Measurements from ENCODE around the gene KRTAP23-1. TPM values are rescaled to one million over a fixed set of nuclear protein-coding genes. Genes with fewer than 3 reads are reported as not detected.

The KRTAP23-1 gene
- polyA plus RNA-seq, 1 of the 3 experiments (the other 2 are of a cell fraction): not detected

GRCh38 chr21:30326390-30326789 lies 22.0 kb downstream of the KRTAP23-1 start:
- H3K36me3 ChIP-seq (replicated peaks in 1 of 2; ENCODE audit: control insufficient read depth in 1 of 2, insufficient read depth in 2 of 2, low read length in 1 of 2): no peaks in the 10 kb centered on the region
- H3K4me2 ChIP-seq: no peak overlapping the region
- no peaks in the 10 kb centered on the region for H3F3A ChIP-seq (replicated peaks; ENCODE audit: insufficient read depth)
- DNase-seq: no peak
- no peaks in the 10 kb centered on the region for H3K27me3 ChIP-seq (ENCODE audit: insufficient read depth)
- CTCF ChIA-PET: no interaction called here
- no peak overlapping the region for H3K9ac ChIP-seq
- no peaks in the 10 kb centered on the region for H3K9me3 ChIP-seq
- H2AFZ ChIP-seq (ENCODE audit: low read depth): no peak overlapping the region
- H4K20me1 ChIP-seq (ENCODE audit: insufficient read depth): no peaks in the 10 kb centered on the region
- H3K79me2 ChIP-seq (ENCODE audit: insufficient read depth): no peaks in the 10 kb centered on the region
- H3K4me3 ChIP-seq (ENCODE audit: low read depth in 2 of 2, low read length in 1 of 2): no peak overlapping the region
- H3K9me2 ChIP-seq: no peaks in the 10 kb centered on the region
- no peaks in the 10 kb centered on the region for H3K4me1 ChIP-seq (ENCODE audit: control insufficient read depth in 1 of 2, insufficient read depth in 2 of 2, low read depth in 1 of 2, low read length in 1 of 2)
- POLR2A ChIA-PET: no interaction called here
- H3K27ac ChIP-seq (ENCODE audit: low read depth in 2 of 2, low read length in 1 of 2): no peak overlapping the region
- TF ChIP-seq USF1 (IDR thresholded peaks at IDR 0.05; ENCODE audit: borderline replicate concordance, low read depth): no peak
- TF ChIP-seq SIN3A (IDR thresholded peaks at IDR 0.05; ENCODE audit: borderline replicate concordance, low read depth, low read length): no peak

GRCh38 chr21:30320215-30320614 lies 28.2 kb downstream of the KRTAP23-1 start, which contains the start of gene KRTAP26-1:
TSS of gene KRTAP26-1 (minus strand) at chr21:30320315. CDS start at chr21:30320035, 280 bp downstream.
- ChIA-PET POLR2A (no interaction called here), CTCF (no interaction called here)
- no peaks in the 10 kb centered on the region for H3K9me2 ChIP-seq
- H3K27ac ChIP-seq (ENCODE audit: low read depth in 2 of 2, low read length in 1 of 2): no peak within 1 kb of the TSS
- DNase-seq: no peak
- TF ChIP-seq JUND (IDR thresholded peaks at IDR 0.05) (no peak), EZH2phosphoT487 (IDR thresholded peaks at IDR 0.05; ENCODE audit: borderline replicate concordance, low read depth) (no peak), NRF1 (IDR thresholded peaks at IDR 0.05; ENCODE audit: low read depth, low read length) (no peak), GATA2 (CRISPR knock-in tag; IDR thresholded peaks at IDR 0.05) (no peak), RAD21 (IDR thresholded peaks at IDR 0.05; ENCODE audit: low read length) (no peak), TEAD4 (IDR thresholded peaks at IDR 0.05; ENCODE audit: borderline replicate concordance, insufficient read depth) (no peak), RCOR1 (IDR thresholded peaks at IDR 0.05; ENCODE audit: low read length) (no peak), ZBTB33 (IDR thresholded peaks at IDR 0.05; ENCODE audit: borderline replicate concordance, low read depth) (no peak), FOSL2 (IDR thresholded peaks at IDR 0.05; ENCODE audit: borderline replicate concordance, low read depth) (no peak), USF2 (IDR thresholded peaks at IDR 0.05; ENCODE audit: borderline replicate concordance, low read depth, low read length) (no peak), SMC3 (IDR thresholded peaks at IDR 0.05; ENCODE audit: low read depth, low read length) (no peak), IRF3 (IDR thresholded peaks at IDR 0.05; ENCODE audit: low read depth, low read length) (no peak), ELF1 (IDR thresholded peaks at IDR 0.05) (no peak), PBX3 (IDR thresholded peaks at IDR 0.05) (no peak), MAX (IDR thresholded peaks at IDR 0.05; ENCODE audit: low read depth) (no peak)
- no peaks in the 10 kb centered on the region for H3K9me3 ChIP-seq
- H3K4me1 ChIP-seq (ENCODE audit: control insufficient read depth in 1 of 2, insufficient read depth in 2 of 2, low read depth in 1 of 2, low read length in 1 of 2): no peaks in the 10 kb centered on the region
- no peaks in the 10 kb centered on the region for H3K36me3 ChIP-seq (replicated peaks in 1 of 2; ENCODE audit: control insufficient read depth in 1 of 2, insufficient read depth in 2 of 2, low read length in 1 of 2)
- H3K9ac ChIP-seq: no peak within 1 kb of the TSS
- no peak within 1 kb of the TSS for H3K4me2 ChIP-seq
- no peaks in the 10 kb centered on the region for H3F3A ChIP-seq (replicated peaks; ENCODE audit: insufficient read depth)
- no peak within 1 kb of the TSS for H2AFZ ChIP-seq (ENCODE audit: low read depth)
- no peak within 1 kb of the TSS for H3K4me3 ChIP-seq (ENCODE audit: low read depth in 2 of 2, low read length in 1 of 2)
- 2% methylated on average over 2 of the region's 2 CpGs for WGBS (ENCODE audit: low lambda C conversion rate)
- no peaks in the 10 kb centered on the region for H3K79me2 ChIP-seq (ENCODE audit: insufficient read depth)
- no peaks in the 10 kb centered on the region; the same call in 1 of the 2 replicates for H3K27me3 ChIP-seq (ENCODE audit: insufficient read depth)
- no peaks in the 10 kb centered on the region for H4K20me1 ChIP-seq (ENCODE audit: insufficient read depth)

All from SK-N-SH (cell line).